Kidney (tissue), 14 donors: ENCODE results near the gene CD151. TPM values are rescaled to one million over a fixed set of nuclear protein-coding genes. Genes with fewer than 3 reads are reported as not detected.

ENCODE experiments used
- DNase-seq, 5 donors: peaks; one replicate each; pipeline ENCODE4 v3.0.0-alpha.2; 2013 to 2020
- FAIRE-seq: peaks from 2 replicates; lab custom pipeline; 2012; peaks lifted over from hg19 to GRCh38; lab: Jason Lieb, UNC
- H3K27ac ChIP-seq, 2 donors: one replicate each; pipeline ENCODE4 v1.7.0; 2013; ENCODE audit warnings: low read depth in 2 of 2, low read length in 2 of 2, inconsistent platforms in 1 of 2
- H3K27me3 ChIP-seq: one replicate; pipeline ENCODE4 v1.7.1; 2013; ENCODE audit warnings: low read length, inconsistent platforms; ENCODE audit not compliant: control insufficient read depth, insufficient read depth
- H3K36me3 ChIP-seq, 3 donors: one replicate each; pipeline versions ENCODE4 v1.7.0 to v1.7.1; 2013; ENCODE audit warnings: low read length in 3 of 3, control low read depth in 1 of 3, inconsistent platforms in 1 of 3; ENCODE audit not compliant: insufficient read depth in 3 of 3, control insufficient read depth in 2 of 3
- H3K4me1 ChIP-seq, 3 donors: one replicate each; pipeline versions ENCODE4 v1.7.0 to v1.7.1; 2013; ENCODE audit warnings: low read length in 3 of 3, inconsistent platforms in 1 of 3, low read depth in 1 of 3; ENCODE audit not compliant: control insufficient read depth in 2 of 3, insufficient read depth in 2 of 3
- H3K4me3 ChIP-seq, 3 donors: one replicate each; pipeline versions ENCODE4 v1.7.0 to v1.8.1; 2013; ENCODE audit warnings: low read length in 3 of 3, control low read depth in 1 of 3, inconsistent platforms in 1 of 3
- H3K9ac ChIP-seq, 3 donors: one replicate each; pipeline versions ENCODE4 v1.7.0 to v1.7.1; 2013; ENCODE audit warnings: low read length in 3 of 3, control low read depth in 1 of 3, inconsistent platforms in 1 of 3
- H3K9me3 ChIP-seq, 3 donors: one replicate each; pipeline versions ENCODE4 v1.7.0 to v1.7.1; 2013; ENCODE audit warnings: low read length in 3 of 3, control low read depth in 1 of 3, inconsistent platforms in 1 of 3; ENCODE audit not compliant: control insufficient read depth in 2 of 3, insufficient read depth in 1 of 3
- intact Hi-C: fragments of 100-400 bp; cut with DNase I; formaldehyde crosslinking; loops from one replicate; pipeline ENCODE4 v1.11.1; 2022
- polyA plus RNA-seq: library from polyadenylated mRNA; stranded (reverse); fragments of 350-450 nt; fragmentation: Illumina TruSeq; extraction: RNeasy Lipid Tissue Mini Kit (QIAGEN cat#74804); gene quantifications from one replicate; pipeline ENCODE4 v1.2.3, GENCODE V29; 2014; ENCODE audit warnings: low read depth, low replicate concordance; ENCODE audit not compliant: insufficient read depth
- total RNA-seq: library from RNA; stranded (reverse); fragmentation: NEBNext Ultra II Directional; extraction: Animal tissue kit (Norgen Biotek cat#: 25700); gene quantifications from one replicate; pipeline ENCODE4 v1.2.1, GENCODE V29; 2021
- TF ChIP-seq, protein P1 (sequence below): IDR thresholded peaks from 3 replicates; pipeline ENCODE4 v1.5.1; 2012; ENCODE audit warnings: mild to moderate bottlenecking, moderate library complexity, borderline replicate concordance; ENCODE audit not compliant: insufficient read depth; ENCODE audit errors: extremely low read depth
- donor health status: control.
- donor health status: control.
- donor health status: control.
- donor health status: control.
- donor health status: control.
- donor health status: DM: yes; HTN: yes; CAD: no.
- donor health status: Normal renal cell carcinoma (clear cell type).

Gene CD151
- total and polyA plus RNA-seq, 2 donors from 2014 or later: 379 to 476 TPM

- no peak for FAIRE-seq
- no peaks in the 10 kb centered on the region for H3K9me3 ChIP-seq
- intact Hi-C loops: no loop called here
- TF ChIP-seq, protein P1, sequence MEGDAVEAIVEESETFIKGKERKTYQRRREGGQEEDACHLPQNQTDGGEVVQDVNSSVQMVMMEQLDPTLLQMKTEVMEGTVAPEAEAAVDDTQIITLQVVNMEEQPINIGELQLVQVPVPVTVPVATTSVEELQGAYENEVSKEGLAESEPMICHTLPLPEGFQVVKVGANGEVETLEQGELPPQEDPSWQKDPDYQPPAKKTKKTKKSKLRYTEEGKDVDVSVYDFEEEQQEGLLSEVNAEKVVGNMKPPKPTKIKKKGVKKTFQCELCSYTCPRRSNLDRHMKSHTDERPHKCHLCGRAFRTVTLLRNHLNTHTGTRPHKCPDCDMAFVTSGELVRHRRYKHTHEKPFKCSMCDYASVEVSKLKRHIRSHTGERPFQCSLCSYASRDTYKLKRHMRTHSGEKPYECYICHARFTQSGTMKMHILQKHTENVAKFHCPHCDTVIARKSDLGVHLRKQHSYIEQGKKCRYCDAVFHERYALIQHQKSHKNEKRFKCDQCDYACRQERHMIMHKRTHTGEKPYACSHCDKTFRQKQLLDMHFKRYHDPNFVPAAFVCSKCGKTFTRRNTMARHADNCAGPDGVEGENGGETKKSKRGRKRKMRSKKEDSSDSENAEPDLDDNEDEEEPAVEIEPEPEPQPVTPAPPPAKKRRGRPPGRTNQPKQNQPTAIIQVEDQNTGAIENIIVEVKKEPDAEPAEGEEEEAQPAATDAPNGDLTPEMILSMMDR: no peak
- peaks cover 0 to 32% (median 13%) of the 10 kb centered on the region in 3 donors for H3K4me1 ChIP-seq
- no peaks in the 10 kb centered on the region for H3K36me3 ChIP-seq
- no peak for DNase-seq
- H3K27ac ChIP-seq: peak overlapping the region; percentile 4 to 60
- no peaks in the 10 kb centered on the region for H3K27me3 ChIP-seq
- H3K9ac ChIP-seq: no peak overlapping the region
- no peak overlapping the region for H3K4me3 ChIP-seq
These were observed 29.9 kb downstream of the CD151 start for GRCh38 chr11:862696-863022.

GRCh38 chr11:863023-863909 lies 30.5 kb downstream of the CD151 start:
- Histone ChIP-seq H3K4me3 (no peak overlapping the region), H3K27me3 (no peaks in the 10 kb centered on the region), H3K4me1 (peaks cover 0 to 32% (median 13%) of the 10 kb centered on the region in 3 donors), H3K36me3 (no peaks in the 10 kb centered on the region), H3K27ac (peak overlapping the region in 1 of 2 donors; percentile 70), H3K9ac (no peak overlapping the region), H3K9me3 (no peaks in the 10 kb centered on the region)
- DNase-seq (peak in 4 of 5 donors; percentile 79 to 89 (median 80)), FAIRE-seq (no peak)
- TF ChIP-seq, protein P1: no peak
- intact Hi-C loops: no loop called here

DNA sequence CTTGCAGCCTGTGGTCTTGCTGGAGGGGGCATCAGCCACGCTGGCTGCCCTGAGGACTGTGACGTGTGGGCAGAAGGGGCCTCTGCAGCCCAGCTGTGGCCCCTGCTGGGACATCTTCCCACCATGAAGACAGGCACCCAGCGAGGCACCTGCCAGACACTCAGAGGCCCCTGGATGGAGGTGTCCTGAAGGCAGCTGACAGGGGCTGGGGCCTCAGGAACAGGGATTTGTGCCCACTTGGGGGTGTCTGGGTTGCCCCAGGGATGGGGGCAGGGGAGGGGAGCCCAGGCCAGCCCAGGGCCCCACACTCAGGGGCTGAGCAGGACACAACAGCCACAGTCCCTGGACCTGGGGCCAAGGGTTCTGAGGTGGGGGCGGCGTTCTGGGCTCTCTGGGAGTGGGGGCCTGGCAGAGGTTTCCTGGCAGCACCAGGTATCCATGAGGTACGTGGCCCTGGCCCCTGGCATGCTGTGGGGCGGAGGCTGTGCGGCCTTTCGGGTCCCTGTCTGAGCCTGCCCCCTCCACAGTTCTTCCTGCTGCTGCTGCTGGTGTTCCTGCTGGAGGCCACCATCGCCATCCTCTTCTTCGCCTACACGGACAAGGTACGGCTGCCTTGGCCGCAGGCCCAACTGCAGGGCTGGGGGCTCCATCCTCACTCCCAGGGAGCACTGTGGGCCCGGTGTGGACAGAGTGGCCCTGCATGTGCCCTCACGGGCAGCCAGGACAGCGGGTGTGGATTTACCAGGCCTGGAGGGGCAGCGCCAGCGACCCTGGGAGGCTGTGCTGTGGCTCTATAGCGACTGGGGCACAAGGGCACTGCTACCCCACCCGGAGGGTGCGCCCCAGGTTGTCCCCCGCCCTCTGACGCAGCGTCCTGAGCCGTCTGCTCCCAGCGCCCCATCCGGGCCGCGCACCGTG lies 31.4 kb downstream of the CD151 start:
- TF ChIP-seq, protein P1: no peak
- intact Hi-C loops: no loop called here
- H3K27ac ChIP-seq: peak overlapping the region in 1 of 2 donors; percentile 70
- no peaks in the 10 kb centered on the region for H3K36me3 ChIP-seq
- H3K9me3 ChIP-seq: no peaks in the 10 kb centered on the region
- peaks cover 0 to 28% (median 13%) of the 10 kb centered on the region in 3 donors for H3K4me1 ChIP-seq
- FAIRE-seq (no peak), DNase-seq (no peak)
- no peaks in the 10 kb centered on the region for H3K27me3 ChIP-seq
- H3K9ac ChIP-seq: no peak overlapping the region
- H3K4me3 ChIP-seq: no peak overlapping the region
